Measurements from ENCODE around the gene ZNF660. TPM values are rescaled to one million over a fixed set of nuclear protein-coding genes. Genes with fewer than 3 reads are reported as not detected.

ZNF660 gene
- total RNA-seq (2022; extraction: Qiagen RNA extraction): not detected in 5 replicates

GRCh38 chr3:44584646-44585501 is at the start of gene ZNF660:
ZNF660 (plus strand) TSS chr3:44584964; CDS start chr3:44594194, 9,230 bp downstream.

GRCh38 chr3:44554626-44555592 is 29.9 kb upstream of the ZNF660 start, which contains the start of gene ZKSCAN7:
ZKSCAN7 (plus strand) TSS chr3:44555193; CDS start chr3:44557048, 1,855 bp downstream.

GRCh38 chr3:44624749-44625480 is 40.2 kb downstream of the ZNF660 start, which contains the start of gene ZNF197:
ZNF197 (plus strand) TSS chr3:44625036; CDS start chr3:44629155, 4,119 bp downstream.

DNA sequence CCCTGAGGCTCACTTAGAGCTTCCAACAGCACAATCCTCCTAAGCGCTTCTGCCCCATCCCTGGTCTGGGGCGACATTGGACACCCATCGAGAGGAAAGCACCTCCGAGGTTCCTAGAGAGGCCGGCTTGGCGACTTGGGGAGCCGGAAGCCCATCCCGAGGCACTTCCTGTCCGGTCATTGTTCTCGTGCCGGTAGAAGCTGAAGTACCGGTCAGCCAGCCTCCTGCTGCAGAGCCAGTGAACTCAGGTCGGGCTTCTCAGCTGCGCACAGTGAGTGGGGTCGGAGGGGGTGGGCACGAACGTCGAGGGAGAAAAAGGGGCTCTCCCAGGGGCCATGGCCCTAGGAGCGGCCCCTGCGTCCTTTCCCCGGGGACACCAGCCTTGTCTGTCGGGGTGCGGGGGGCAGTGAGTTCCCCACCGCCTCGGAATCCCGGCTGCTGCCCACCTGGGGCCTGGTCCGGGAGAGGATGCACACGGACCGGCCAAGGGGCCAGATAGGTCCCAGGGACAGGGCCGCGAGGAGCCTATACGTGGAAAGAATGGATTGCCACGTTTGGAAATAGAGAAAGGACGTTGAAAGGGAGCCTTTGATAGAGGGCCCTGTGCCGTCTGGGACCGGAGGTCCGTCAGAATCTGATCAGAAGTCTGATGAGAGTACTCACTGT is 63.9 kb downstream of the ZNF660 start, which contains the start of gene ZNF35:
Gene ZNF35, plus strand, starts transcription at position 169 of the 666 bp plus-strand sequence. CDS start 2,336 bp downstream, outside the sequence.

Other genes starting within 250 kb of the ZNF660 start
- 7.0 to 8.3 TPM (median 7.5 TPM) in 5 replicates for gene TCAIM, start 246.2 kb upstream of the ZNF660 start, total RNA-seq (2022; extraction: Qiagen RNA extraction)
- gene ZNF445, start 107.3 kb upstream of the ZNF660 start, total RNA-seq (2022; extraction: Qiagen RNA extraction): 1.9 to 2.7 TPM (median 2.2 TPM) in 5 replicates
- gene ZKSCAN7, start 29.8 kb upstream of the ZNF660 start, total RNA-seq (2022; extraction: Qiagen RNA extraction): not detected in 5 replicates
- gene ZNF197, start 40.1 kb downstream of the ZNF660 start, total RNA-seq (2022; extraction: Qiagen RNA extraction): 1.3 to 2.4 TPM (median 1.7 TPM) in 5 replicates
- 5.1 to 6.7 TPM (median 5.2 TPM) in 5 replicates for gene ZNF35, start 63.8 kb downstream of the ZNF660 start, total RNA-seq (2022; extraction: Qiagen RNA extraction)
- gene ZNF502, start 127.7 kb downstream of the ZNF660 start, total RNA-seq (2022; extraction: Qiagen RNA extraction): 1.2 to 2.2 TPM (median 1.5 TPM) in 5 replicates
- gene ZNF501, start 144.7 kb downstream of the ZNF660 start, total RNA-seq (2022; extraction: Qiagen RNA extraction): not detected in 5 replicates
- 12.4 to 17.2 TPM (median 14.7 TPM) in 5 replicates for gene KIAA1143, start 176.7 kb downstream of the ZNF660 start, total RNA-seq (2022; extraction: Qiagen RNA extraction)
- gene KIF15, start 176.8 kb downstream of the ZNF660 start, total RNA-seq (2022; extraction: Qiagen RNA extraction): 7.4 to 12.6 TPM (median 7.8 TPM) in 5 replicates

Measured in A549 treated with AZD2906 at 1 μM for 4 hours (cell line).